Vagina (tissue), 2 donors: ENCODE results near the gene PPIL4.

Source experiments
- CTCF ChIP-seq, 3 experiments: fragments of 450-650 bp in 2 of 3; fragments of 200-600 bp in 1 of 3; sonication (generic) in 1 of 3; IDR thresholded peaks; one replicate each; pipeline ENCODE4 v1.5.1; 2017 to 2019; ENCODE audit warnings: antibody characterized with exemption in 3 of 3, mild to moderate bottlenecking in 2 of 3, moderate library complexity in 2 of 3
- POLR2AphosphoS5 ChIP-seq, 2 donors: sonication (generic); formaldehyde crosslinking; IDR thresholded peaks; one replicate each; pipeline ENCODE4 v1.9.0; 2017; ENCODE audit warnings: antibody characterized with exemption in 2 of 2, mild to moderate bottlenecking in 2 of 2, low read depth in 1 of 2; ENCODE audit not compliant: insufficient read depth in 1 of 2

- no peak for TF ChIP-seq CTCF (IDR thresholded peaks at IDR 0.05)
- TF ChIP-seq POLR2AphosphoS5 (IDR thresholded peaks at IDR 0.05; ENCODE audit: insufficient read depth in 1 of 2, low read depth in 1 of 2) = no peak
Observed at GRCh38 chr6:149580880-149581279, 35.0 kb upstream of the PPIL4 start.
